NCI-H1930 (cell line): ENCODE measurements around the gene PEX12.
"Not testable (repeated sequence)": the region's sequence is repeated elsewhere in the genome, so short reads cannot be mapped to it uniquely, and the experiment has no call there.

ENCODE experiments used
- DNase-seq, 2 experiments: peaks; one replicate each; lab custom pipeline; 2025; lab: John Stamatoyannopoulos, UW

Gene PEX12

DNA sequence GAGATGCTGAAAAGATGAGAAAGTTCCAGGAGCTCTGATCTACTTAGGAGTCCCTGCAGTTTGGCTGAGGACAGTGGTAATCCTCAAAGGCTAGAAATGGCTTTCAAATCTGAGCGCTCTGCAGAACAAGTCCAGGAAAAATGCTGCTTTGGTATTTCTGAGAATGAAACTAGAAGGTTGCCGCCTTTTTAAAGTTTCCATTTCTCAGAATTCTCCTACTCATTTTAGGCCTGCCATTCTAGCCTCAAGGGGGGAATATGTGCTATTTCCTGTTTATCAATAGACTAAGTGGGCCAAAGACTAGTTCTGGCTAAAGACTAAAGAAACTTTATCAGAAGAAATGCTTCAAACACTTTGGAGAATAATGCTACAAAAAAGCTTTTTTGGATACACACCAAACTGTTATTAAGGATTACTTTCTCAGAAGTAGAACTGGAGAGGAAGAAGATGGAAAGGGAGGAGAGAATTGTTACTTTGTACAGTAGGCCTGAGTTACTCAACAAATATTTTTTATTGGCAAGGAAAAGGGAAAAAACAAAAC is 40.7 kb downstream of the PEX12 start, which contains the start of gene SLFN12L:
Gene SLFN12L (minus strand): TSS at position 78 of the 541 bp plus-strand sequence. CDS start 15,314 bp downstream, outside the sequence.
- DNase-seq: no peak

DNA sequence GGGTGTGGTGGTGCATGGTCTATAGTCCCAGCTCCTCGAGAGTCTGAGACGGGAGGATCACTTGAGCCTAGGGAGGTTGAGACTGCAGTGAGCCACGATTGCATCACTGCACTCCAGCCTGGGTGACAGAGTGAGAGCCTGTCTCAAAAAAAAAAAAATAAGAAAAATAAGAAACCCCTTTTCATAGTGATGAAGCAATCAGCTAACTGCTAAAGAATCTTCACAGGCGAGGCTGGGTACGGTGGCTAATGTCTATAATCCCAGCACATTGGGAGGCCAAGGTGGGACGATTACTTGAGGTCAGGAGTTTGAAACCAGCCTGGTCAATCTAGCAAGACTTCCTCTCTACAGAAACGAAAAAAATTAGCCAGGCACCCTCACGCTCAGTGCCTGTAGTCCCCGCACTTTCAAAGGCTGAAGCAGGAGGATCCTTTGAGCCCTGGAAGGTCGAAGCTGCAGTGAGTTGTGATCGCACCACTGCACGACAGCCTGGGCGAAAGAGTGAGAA is 41.7 kb downstream of the PEX12 start:
- no peak for DNase-seq

DNA sequence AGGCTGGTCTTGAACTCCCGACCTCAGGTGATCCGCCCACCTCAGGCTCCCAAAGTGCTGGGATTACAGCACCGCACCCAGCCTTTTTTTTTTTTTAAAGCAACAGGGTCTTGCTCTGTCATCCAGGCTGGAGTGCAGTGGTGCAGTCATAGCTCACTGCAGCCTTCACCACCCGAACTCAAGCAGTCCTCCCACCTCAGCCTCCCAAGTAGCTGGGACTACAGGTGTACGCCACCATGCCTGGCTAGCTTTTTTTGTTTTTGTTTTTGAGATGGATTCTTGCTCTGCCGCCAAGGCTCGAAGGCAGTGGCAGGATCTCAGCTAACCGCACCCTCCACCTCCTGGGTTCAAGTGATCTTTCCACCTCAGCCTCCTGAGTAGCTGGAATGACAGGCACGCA is 43.0 kb downstream of the PEX12 start:
- DNase-seq: not testable (repeated sequence)

DNA sequence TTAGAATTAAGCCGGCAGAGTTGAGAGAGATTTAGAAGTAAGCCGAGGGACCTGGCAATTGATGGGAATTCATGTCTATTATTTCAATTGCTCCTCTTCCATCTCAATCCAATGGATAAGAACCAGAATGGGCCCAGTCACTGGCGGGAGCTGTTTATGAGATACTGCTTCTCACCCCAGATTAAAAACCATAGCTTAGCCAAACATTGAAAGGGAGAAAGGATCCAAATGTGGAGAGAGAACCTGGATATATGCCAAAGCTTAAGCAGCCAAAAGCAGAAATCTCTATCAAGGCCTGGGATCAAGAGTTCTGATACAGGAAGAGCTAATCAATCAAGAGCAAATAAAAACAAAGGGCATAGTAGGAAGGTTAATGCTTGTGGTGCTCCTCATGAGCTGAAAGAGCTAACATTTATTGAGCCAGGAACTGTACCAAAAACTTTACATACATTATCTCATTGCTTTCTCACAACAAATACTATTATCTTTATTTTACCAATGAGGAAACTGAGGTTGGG is 43.7 kb downstream of the PEX12 start:
- no peak for DNase-seq

DNA sequence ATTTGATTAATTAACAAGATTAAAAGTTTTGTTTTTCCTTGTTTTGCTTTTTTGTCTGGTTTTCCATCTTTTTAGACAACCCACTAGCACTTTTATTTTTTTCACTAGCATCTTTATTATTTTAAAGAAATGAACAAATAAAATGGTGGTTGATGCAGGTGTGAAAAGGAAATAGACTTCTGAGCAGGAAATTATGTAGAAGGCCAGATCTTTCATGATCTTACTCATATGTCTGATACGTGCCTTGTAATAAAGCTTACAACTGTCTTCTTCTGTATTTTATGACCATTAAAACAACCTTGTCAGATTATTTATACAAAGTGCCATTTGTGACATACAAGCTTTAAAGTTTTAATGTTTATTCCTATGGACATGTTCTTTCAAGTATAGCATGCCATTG is 47.2 kb downstream of the PEX12 start:
- no peak for DNase-seq

DNA sequence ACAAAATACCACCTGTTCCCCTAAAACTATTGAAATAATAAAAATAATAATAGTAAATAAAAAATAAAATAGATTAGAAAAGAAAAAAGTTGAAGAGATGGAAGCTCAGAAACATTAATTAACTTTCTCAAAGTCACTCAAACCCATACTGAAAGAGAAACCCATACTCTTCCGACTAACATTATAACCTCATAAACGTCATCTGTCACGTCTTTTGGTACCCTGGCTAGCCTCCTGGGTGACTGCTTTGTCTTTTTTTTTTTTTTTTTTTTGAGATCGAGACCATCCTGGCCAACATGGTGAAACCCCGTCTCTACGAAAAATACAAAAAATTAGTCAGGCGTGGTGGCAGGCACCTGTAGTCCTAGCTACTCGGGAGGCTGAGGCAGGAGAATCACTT is 48.5 kb downstream of the PEX12 start:
- no peak for DNase-seq

DNA sequence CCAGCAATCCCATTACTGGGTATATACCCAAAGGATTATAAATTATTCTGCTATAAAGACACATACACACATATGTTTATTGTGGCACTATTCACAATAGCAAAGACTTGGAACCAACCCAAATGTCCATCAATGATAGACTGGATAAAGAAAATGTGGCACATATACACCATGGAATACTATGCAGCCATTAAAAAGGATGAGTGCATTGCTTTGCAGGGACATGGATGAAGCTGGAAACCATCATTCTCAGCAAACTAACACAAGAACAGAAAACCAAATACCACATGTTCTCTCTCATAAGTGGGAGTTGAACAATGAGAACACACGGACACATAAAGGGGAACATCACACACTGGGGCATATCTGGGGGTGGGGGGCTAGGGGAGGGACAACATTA is 49.0 kb downstream of the PEX12 start:
- not testable (repeated sequence) for DNase-seq
